HG03025 (cell line): ENCODE data around the gene GREB1.

Experiments used
- ATAC-seq: cut with Tn5 transposase; IDR thresholded peaks from one replicate; pipeline ENCODE4 v1.9.1; 2021; ENCODE audit warnings: mild to moderate bottlenecking, moderate library complexity; ENCODE audit not compliant: unreplicated experiment, low FRiP score

GREB1 gene

DNA sequence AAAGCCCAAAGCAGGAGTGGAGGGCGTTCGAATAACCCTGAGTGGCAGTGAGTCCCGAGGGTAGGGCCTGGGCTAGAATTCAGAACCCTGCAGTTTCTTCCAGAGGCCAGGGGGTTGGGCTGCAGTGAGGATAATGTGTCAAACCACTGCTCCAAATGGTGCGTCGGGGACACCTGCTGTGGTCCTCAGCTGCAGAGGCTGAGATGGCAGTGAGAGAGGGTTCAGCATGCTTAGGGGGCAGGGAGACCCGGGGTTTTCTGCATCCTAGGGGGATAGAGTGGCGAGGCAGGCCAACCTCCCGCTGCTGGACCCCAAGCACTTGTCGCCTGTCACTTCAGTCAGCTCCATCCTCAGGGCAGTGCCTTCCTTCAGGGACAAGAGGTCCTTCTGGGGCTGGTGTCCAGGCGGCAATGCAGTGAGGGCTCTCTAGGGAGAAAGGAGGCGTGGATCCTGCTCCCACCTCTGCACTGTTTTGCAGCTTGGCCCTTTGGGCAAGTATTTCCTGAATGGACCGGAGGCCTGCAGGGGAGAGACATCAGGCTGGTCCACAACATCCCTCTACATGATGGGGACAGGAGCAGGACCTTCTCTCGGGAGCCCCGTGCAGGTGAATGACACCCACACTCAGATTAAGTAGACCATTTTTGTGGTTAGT lies 144.6 kb downstream of the GREB1 start:
- ATAC-seq, result no peak

DNA sequence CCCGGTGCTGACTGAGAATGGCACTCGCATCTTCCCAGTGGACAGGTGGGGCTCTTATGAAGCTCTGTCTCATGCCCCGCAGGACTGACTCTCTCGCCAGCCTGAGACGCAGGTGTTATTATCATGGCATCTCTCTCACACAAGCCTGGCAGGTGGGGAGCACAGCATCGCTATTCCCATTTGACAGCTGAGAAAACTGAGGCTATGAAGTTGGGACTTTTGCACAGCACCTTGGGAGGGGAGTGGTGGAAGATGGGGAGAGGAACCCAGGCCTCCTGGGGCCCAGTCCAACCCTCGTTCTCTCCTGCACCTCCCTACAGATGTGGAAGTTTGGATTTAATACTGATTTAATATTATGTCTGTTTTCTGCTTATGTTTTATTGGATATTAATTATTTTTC lies 145.2 kb downstream of the GREB1 start:
- ATAC-seq, result no peak

DNA sequence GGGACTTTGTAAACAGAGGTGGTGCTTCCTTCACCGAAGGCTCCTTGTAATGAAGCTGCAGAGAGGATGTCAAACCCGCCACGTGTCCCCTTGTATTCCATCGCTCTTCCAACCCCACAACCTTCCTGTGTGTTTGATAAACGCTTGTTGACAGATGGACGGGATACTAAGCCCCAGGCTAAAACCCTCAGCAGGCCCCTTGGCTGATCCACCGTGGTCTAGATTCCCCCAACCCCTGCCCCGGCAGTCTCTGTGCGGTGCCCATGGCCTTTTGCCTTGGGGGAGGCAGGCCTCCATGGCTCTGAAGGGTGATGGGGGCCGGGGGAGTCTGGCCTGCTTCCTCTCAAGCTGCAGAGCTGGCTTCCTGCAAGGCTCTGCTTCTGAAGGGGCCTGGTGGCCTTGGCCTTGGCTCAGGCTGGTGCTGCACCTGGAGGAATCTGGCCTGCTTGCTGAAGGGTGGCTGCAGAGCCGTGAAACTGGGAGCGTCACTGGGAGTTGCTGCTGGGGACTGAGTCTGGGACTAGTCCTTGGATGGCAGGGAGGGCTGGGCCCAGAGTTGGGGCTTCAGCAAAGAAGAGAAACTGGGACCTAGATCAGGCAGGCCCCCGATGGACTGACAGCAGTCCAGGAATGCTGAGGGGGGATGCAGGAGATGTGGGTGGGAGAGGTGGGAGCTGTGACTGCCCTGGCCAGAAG lies 145.8 kb downstream of the GREB1 start:
- ATAC-seq, result no peak

DNA sequence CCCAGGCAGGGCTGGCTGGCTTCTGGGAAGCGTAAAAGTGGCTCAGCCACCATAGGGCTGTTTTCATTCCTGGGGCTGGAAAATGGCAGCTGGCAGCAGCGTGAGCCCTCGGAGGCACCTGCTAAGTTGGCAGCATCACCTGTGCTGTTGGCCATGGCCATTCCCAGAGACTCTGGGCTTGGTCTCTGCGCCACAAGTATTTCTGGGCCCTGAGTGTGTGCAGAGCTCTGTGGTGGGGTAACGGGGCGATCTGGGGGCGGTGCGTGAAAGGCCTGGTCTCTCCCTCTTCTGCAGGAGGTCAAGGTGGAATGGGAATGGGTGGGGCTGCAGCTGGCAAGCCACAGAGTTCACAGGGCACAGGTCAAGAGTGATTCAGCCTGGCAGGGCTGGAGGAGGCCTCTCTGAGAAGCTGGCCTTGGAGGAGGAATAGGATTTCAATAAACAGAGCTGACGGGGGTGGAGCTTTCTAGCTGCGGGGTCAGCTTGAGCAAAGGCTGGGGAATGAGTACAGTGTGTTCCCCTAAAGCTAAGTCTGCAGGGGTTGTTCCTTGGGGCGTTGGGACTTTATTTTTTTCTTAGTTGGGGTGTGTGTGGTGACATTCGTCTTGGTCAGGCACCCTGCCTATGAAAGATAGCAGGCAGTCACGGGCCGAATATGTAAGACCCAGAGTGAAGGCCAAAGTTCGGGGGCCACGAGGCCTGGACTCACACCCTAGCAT lies 146.5 kb downstream of the GREB1 start:
- ATAC-seq, result no peak

DNA sequence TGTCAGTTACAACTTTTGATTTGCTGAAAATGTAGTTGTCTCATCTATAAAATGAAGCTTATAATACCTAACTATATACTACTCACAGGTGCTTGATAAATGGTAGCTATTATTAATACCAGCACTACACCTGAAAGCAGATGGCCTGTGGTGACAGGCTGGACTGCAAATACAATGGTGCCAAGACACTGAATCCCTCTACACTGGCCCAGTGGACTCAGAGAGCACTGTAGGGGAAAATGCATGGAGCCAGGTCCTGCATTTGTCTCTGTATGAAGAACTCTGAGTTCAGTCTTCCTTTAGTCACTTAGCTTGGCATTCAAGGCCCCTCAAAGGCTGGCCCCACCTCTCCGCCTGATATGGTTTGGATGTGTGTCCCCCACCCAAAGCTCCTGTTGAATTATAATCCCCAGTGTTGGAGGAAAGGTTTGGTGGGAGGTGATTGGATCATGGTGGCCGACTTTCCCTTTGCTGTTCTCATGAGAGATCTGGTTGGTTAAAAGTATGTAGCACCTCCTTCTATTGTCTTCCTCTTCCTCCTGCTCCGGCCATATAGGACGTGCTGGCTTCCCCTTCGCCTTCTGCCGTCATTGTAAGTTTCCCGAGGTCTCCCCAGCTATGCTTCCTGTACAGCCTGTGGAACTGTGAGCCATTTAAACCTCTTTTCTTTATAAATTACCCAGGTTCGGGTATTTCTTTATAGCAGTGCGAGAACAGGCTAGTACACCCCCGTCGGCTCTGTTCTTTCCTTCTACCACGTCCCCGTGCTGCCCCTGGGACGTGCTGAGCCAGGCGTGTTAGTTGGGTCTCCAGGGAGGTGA lies 147.3 kb downstream of the GREB1 start:
- ATAC-seq, result no peak

DNA sequence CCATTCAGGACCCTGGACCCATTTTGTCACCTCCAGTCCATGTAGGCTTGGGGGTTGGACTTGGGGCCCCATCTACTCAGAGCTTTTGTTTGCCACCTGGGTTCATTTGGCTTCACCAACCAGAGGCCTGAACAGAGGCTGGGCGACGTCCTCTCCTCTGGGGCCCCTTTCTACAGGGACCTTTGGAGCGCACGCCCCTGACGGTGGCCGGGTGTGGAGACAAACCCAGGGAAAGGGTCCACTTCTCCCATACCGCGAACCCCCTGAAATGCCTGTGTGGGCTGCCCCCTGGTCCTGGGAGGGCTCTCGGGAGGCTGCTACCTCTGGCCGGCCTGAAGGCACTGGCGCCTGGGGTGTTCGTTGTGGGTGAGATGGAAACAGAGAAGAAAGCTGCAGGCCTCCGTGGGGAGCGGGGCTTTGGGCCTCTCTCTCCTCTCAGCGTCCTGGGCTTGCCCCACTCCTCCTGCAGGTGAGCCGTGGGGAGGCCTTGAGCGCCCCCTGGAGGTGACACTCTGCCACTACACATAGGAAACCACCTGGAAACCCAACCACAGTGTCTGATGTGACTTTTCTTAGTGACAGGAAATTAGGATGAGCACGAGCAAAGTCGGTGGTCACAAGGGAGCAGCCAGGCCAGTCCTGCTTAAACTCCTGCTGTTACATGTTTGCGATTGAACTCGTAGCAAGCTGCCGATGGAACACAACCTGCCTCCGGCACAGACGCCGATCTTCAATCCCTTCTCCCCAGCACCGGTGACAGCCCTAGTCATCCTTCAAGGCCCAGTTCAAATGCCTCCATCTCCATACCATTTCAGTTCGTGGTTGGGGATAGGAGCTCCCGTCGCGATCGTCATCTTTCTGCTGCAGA lies 148.1 kb downstream of the GREB1 start:
- ATAC-seq, result no peak

DNA sequence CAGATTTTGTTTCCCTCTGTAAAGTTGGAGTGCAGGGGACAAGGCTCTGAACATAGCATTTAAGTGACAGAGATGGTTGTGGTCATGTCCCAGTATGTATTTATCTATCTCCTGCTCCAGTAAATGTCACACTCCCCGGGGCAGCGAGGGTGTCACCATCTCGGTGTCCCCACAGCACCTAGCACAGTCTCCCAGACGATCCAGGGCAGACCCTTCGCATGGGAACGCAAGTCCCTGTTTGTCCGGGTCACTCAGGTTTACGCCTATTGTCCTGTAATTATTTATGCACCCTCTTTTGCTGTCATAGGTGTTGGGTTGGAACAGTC lies 148.7 kb downstream of the GREB1 start:
- ATAC-seq, result no peak

DNA sequence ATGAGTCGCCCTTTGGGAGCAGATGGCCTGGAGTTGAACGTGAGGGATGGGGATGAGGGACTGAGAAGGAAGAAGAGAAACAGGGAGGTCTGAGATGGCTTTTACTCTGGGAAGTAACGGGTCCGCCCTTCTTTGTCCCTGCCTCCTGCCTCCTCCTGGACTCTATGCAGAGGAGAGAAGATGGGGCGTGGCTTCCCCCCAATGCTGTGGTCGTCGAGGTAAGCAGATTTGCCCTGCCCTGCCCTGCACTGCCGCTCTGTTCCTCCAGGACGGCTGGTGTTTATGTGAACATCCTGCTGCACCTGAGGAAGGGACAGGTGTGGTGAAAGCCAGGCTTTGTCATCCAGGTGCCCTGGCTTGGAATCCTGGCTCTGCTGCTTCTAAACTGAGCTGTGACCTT lies 149.6 kb downstream of the GREB1 start:
- no peak for ATAC-seq

DNA sequence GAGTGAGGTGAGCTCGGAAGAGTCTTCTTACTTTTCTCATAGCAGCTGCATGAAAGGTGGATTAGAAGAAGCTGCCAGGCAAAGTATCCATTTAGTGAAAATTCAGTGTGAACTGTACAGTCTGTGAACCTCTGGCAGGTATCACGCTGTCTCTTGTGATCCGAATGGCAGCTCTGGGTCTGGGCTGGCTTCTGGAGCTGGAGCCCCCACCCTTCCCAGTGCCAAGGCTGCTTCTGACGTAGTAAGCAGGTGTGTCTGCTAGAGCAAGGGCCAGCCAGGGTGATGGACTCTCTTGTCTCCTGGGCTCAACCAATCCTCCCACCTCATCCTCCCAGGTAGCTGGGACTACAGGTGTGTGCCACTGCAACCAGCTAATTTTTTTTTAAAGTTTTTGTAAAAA lies 150.1 kb downstream of the GREB1 start:
- ATAC-seq, result no peak

DNA sequence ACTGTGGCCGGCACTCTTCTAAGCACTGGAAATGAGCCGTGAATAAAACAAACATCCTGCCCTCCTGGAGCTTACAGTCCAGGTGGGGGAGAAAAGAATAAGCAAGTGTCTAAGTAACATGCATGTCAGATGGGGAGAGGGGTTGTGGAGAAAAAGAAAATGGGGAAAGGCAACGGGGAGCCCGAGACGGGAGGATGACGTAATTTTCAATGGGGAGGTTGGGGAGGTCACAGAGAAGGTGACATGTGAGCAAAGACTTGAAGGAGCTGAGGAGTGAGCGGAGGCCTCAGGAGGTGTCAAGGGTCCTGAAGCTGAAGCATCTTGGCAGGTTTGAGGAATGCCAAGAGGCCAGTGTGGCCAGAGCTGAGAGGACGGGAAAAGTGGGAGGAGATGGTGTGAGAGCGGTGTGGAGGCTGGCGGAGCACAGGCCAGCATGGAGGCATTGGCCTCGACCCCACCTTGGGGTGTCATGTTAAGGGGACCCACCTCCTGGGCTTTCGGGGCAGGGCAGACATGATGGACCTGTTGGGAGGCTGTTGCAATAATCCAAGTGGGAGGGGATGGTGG lies 151.1 kb downstream of the GREB1 start:
- no peak for ATAC-seq

DNA sequence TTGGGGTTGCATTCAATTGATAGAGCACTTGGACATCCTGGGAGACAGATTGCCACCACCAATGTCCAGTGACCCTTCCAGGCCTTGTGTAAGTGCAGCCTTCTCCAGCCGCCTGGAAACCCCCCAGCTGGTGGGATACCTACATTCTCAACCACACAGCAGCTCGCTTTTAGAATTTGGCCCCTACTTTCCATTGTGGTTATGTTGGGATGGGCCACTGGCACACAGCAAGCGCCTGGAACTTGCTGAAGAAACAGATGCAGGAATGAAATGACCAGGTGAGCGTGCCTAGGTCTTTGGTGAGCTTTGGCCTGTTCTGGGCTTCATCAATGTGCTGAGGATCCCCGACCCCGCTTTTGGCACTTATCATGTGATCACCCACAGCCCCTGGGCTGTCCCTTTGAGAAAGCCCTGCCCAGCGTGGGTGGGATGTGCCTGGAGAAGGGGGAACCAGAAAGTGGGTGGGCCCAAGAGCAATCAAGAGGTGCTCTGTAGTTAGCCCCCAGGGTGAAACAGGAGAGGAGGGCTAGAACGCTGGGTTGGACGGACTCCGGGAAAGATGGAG lies 152.1 kb downstream of the GREB1 start:
- ATAC-seq, result no peak

DNA sequence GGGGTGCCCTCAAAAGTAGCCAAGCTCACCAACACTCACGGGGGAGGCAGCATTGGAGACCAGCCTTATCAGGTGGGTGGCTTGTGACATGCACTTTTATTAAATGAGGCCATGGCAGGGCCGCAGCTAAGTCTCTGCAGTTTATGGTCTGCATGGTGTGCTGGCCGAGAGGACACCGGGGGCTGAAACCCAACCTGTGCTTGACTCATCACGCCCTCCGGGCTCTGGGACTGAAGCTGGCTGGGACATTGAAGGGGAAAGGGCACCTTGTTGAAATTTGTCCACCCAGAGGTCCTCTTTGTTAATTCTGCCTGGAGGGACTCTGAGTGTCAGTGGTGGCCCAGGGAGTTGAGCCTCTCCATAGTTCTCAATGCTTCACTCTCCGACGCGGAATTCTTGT lies 153.9 kb downstream of the GREB1 start:
- no peak for ATAC-seq

DNA sequence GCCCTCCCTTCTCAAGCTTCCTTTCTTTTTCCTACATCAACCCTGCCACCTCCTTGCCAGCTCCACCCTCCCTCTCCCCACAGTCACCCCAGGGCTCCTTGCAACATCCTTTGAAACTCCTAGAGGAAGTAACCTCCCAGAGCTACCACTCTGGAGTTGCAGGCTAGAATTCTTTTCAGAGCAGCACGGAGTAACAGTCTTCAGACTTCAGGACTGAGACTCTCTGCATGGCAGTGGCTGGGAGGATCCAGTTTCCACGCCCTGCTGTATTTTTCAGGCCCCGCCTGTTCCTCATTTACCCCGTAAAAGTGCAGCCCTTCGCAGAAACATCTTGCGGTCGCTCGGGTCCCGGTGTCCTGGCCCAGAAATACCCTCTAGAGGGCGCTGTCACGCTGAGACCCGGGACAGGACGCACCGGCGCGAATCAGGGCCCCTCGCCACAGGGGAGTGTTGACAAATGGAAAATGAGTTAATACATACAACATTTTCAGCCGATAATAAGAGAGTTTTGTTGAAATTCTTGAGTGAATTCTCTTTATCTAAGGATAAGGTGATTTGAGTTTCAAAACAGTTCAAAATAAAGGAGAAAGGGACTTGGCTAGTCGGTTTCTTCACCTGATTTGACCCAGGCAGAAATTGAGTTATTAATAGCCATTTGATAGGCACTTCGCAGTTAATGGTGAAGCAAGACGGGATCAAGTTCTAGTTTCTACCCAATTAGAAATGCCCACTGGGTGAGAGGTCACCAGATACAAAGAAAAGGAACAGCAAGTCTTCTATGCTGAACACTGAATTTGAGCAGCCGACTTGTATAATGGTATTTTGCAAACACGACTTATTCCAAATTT lies 154.6 kb downstream of the GREB1 start:
- ATAC-seq, result no peak

DNA sequence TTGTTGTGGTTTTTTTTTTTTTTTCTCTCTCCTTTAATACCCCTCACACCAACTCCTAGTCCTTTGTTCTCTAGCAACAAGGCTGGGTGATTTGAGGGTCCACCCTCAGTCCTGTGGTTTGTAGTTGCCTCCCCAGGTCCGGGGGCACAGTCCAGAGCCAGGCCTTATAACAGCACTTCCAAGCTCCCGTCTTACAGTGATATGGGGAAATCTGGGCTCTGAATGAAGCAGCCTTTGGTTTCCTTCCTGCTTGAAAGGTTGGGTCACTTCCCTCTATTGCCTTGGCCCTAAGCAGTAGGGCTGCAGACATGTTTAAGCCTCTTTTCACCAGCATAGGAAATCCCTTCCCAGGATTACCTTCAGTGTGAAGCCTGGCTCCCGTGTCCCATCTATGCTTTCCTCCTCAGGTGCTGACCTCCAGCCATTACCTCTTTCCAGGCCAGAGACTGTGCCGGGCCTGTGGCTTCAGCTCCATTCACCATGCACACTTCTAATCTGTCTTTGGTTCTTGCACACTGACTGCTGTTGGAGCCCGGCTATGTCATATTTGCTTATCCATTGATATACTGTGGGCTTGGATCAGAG lies 157.3 kb downstream of the GREB1 start:
- no peak for ATAC-seq
